ENCODE measurements around the gene AGBL1.

AGBL1 gene

GRCh38 chr15:86754846-86755245 lies 675.2 kb downstream of the AGBL1 start:
- DNase-seq = no peak

DNA sequence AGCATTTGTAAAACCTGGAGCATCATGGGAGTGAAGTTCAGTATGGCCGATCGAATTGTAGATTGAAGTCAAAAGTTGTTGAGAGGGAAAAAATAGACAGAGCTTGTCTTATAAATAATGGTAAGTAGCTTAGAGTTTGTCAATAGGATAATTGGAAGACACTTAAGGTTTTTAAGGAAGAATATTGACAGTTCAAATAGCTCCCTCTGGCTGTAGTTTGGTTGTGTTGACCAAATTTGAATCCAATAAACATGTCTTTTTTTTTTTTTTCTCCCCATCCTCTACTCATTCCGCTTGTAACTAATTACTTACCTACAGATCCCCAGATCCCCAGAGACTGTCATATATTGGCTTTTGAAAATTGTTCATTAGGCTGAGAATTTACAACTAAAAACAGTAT lies 677.0 kb downstream of the AGBL1 start:
- DNase-seq = no peak

DNA sequence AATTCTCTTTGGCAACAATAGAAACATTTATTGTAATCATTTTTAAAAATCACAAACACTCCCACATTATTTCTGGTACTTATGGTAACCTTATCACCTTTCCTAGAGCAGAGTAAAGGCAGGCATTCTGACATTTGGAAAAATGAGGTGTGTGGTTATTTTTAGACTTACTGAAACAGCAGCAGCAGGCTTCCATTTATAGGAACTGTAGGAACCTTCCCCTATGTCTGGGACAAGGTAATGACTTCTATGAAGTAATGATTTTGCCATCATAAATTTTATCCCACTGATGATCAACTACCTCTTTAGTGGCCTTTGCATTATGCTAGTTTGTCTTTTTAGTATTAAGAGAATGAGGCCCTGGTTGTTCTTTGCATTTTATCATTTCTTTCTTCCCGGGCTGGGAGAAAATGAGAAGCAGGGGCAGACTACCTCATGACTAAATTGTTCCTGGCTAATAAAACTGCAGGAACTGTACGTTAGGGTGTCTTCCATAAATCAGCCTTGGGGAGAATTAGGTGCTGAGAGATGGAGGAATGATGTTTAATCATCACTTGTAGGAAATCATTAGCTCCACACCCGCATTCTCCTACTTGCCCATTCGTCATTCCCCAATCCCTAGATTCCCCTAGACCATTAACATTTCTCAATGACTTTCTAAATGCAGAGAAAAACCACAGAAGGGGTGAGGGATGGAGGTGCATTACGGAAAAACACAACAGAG lies 680.3 kb downstream of the AGBL1 start:
- no peak for DNase-seq

DNA sequence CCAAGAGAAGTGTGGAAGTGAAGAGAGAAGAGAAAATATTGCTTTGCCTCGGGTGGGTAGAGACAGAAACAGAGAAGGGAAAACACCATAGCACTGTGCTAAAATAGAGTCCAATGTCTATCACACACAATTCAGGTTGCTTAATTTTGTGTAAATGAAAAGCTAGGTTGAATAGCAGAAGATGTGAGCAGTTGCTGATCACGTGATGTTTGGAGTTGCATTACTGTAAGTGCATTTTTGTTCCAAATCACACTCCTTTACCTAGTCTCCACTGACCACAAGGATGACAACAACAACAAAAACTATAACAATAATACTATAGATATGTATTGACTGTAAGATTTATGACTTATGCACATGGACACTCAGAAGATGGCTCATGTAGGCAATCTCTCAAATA lies 683.2 kb downstream of the AGBL1 start:
- DNase-seq = no peak

DNA sequence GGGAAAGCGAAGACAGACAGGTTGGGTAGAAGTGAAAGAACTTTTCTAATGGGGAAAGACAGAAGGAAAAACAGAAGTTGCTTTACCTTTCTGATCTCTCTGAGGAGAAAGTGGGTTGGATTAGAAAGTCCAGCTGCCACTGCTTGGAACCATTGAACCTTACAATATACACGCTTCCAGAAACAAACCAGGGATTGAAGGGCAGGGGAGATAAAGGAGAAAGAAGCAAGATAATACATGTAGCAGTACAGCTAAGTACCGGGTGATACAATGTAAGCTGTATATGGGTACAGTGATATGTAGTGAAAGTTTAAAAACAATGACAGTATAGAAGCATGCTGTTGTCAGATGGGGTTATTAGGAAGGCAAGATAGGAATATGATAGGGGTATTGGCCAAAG lies 684.4 kb downstream of the AGBL1 start:
- no peak for DNase-seq

- DNase-seq = no peak
Measured at GRCh38 chr15:86765281-86765680, 685.6 kb downstream of the AGBL1 start.

DNA sequence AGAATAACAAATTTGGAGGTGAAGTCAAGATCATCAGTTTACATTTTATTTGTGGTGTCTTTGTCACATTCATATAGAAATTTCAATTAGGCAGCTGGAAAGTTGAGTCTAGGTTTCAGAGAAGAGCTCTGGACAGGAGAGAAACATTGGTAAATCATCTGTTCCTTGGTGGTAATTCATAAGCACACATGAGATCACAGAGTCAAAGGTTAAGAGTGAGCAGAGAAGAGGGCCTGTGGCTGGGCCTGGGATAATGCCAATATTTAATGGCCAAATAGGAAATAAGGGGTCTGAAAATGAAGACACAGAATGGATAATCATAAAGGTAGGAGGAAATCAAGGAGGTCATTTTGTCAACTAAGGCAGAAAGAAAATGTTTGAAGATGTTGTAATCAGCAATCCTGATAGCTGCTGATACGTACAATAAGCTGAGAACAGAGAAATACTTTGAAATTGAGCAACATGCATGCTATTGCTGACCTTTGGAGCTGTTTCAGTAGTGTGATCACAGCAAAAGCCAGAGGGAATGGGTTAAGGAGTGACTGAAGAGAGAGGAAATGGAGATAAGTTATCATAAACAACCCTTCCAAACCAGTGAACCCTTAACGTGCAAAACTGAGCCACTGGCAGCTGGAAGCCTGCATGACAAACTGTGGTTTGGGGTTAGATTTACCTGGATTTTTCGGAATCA lies 692.8 kb downstream of the AGBL1 start:
- no peak for DNase-seq

GRCh38 chr15:86773736-86774135 lies 694.1 kb downstream of the AGBL1 start:
- no peak for DNase-seq

- DNase-seq = no peak
Measured at GRCh38 chr15:86776145-86776544, 696.5 kb downstream of the AGBL1 start.

GRCh38 chr15:86796521-86796920 lies 716.9 kb downstream of the AGBL1 start:
- no peak for DNase-seq

DNA sequence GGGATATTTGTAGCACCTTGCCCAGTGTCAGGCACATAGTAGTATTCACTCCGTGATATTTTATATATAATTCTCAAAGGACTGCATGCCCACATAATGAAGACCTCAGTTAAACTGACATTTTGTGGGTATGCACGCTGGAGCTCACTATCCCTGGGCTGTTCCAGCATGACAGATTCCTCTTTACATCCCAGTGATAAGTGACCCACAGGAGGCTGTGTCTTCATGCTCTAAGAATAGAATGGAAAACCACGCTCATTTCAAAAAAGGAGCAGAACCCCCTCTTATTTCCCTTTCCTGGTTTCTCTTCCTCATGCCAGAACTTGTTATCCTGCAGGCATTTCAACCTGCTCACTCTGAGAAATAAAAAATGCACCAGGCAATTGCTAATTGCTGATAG lies 717.5 kb downstream of the AGBL1 start:
- no peak for DNase-seq

- DNase-seq = no peak
Measured at GRCh38 chr15:86799226-86799625, 719.6 kb downstream of the AGBL1 start.

DNA sequence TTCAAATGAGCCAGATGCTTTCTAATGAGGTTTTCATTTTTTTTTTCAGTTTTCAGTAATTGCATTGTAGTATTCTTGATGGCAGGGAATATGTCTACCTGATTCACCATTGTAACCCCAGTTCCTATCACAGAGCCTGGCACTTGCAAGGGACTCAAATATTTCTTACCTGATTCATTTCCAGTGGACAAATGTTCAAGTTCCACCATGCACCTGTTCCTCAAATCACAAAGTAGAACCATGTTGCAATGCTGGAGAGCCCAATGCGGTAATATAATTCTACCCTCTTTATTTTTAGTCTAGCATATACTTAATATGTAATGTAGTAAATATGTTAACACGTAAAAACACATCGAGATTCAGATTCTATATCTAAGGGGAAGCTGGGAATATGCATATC lies 722.6 kb downstream of the AGBL1 start:
- no peak for DNase-seq

DNA sequence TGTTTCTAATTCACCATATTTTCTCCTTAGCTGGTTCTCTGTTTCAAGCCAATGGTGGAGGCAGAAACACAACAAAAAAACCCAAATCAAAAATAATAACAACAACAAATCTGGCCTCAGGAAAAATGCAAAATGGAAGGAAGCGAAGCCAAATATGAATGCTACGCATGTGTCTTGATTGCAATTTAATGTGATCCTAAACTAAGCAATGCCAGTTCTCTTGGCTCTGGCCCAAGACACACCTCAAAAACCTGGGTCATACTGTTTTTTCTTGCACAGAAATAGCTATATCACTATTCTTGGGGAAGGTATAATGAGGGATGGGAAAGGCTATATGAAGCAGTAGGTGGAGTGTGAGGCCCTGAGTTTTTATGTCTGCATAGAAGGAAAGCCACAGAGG lies 724.7 kb downstream of the AGBL1 start:
- DNase-seq = no peak

DNA sequence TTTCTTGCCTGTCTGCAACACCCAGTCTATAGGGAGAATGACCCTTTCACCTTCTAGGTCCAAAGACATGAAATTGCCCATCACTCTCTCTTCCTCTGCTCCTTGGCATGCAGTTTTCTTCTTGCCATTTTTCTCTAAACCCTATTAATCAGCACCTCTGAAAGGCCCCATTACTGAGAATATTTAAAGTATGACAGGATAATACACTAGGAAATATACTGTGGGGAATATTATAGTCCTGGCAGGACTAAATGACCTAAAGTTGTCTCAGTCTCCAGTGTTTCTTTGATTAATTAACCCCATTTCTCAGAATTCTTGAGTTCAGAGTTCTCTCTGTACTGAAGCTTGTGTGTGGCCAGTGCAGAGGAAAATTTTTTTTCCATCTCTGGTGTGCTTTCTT lies 730.7 kb downstream of the AGBL1 start:
- no peak for DNase-seq

- no peak for DNase-seq
Measured at GRCh38 chr15:86813892-86814291, 734.2 kb downstream of the AGBL1 start.

- no peak for DNase-seq
Measured at GRCh38 chr15:86829245-86829644, 749.6 kb downstream of the AGBL1 start.

DNA sequence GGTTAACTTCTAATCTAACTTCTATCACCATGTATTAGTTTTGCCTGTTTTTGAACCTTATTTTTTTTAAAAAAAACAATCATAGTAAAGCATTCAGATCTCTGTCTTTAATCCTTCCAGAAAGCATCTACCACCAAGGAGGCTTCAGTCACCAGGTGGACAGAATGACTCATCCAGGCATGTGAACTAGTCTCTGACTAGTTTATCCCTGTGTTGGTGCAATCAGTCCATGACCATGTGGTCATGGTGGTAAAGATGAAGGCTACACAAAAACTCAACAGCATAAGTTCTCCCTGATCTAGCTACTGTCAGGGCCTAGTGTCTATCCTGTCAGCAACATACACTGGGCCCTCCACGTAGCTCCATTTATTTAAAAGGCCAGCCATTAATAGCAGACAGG lies 750.6 kb downstream of the AGBL1 start:
- no peak for DNase-seq

DNA sequence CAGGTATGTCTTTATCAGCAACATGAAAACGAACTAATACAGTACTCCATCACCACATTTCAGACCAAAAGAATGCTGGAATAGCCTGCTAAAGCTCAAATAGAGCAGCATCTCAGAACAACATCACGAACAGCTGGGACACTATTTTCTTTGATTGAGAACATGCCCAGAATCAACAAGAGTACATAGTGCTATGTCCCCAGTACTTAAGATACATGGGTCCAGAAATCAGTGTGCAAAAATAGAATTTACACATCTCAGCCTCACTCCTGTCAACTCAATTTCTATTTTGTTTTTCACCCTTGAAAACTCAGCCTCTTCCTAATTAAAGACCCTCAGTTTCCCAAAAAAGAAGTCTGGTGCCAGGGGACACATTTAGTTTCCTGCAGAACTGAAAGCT lies 753.9 kb downstream of the AGBL1 start:
- no peak for DNase-seq

DNA sequence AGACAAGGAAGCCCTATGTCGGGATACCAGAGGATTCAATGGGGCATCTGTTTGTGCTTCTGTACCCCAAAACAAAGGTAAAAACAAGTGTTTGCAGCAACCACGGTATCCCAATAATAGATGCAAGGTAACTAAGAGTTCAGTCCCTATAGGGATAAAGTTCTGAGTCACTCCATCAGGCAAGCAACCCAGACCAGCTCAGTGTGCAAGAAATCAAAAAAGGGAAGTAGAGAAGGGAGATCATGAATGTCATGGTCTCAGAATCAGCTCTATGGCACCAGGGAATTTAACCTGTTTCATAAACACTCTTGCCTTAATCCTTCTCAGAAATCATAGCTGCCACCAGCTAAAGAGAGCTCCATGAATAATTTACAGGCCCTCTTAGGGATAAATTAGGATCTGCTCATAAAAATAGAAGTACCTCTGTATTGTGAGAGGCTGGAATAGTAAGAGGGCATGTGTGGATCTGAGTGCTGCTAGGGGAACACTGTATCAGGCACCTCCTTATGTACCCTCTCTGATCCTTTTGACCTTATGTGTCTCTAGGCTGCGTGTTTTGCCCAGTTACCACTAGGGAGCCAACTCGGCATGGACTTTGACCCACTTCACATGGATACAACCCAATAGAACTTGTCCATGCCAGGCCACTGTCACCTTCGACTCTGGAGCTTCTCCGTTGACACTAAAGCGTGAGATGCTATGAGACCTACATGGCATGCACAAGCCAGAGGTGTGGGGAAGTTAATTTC lies 754.6 kb downstream of the AGBL1 start:
- DNase-seq = no peak

GRCh38 chr15:86837294-86838061 lies 757.8 kb downstream of the AGBL1 start:
- DNase-seq = no peak

GRCh38 chr15:86839502-86839901 lies 759.8 kb downstream of the AGBL1 start:
- no peak for DNase-seq

DNA sequence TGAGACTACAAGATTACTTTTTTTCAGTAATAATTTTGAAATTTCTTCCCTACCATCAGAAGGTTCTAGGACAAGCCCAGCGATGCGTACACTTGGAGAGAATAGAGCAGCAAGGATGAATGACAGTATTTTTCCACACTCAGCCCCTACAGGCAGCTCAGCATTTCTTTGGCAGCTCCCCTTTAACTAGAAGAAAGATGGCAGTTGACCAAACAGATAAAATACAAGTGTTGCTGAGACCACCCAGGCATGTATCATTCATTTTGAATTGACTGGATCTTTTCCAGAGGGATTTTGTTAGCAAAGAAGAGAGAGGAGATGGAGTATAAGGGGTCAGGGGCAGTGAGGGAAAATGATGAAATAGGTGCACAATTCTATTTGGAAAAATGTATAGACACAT lies 761.3 kb downstream of the AGBL1 start:
- no peak for DNase-seq
